Rectal smooth muscle tissue (tissue), 1 donor: ENCODE results near the gene SCARB2.

Experiments
- H3K27ac ChIP-seq: one replicate; pipeline ENCODE4 v1.7.0; 2013; ENCODE audit warnings: low read depth, low read length, inconsistent platforms
- H3K27me3 ChIP-seq: one replicate; pipeline ENCODE4 v1.7.0; 2013; ENCODE audit warnings: low read length; ENCODE audit not compliant: control insufficient read depth, insufficient read depth
- H3K36me3 ChIP-seq: one replicate; pipeline ENCODE4 v1.7.0; 2013; ENCODE audit warnings: low read length; ENCODE audit not compliant: control insufficient read depth, insufficient read depth
- H3K4me1 ChIP-seq: one replicate; pipeline ENCODE4 v1.7.0; 2013; ENCODE audit warnings: low read length; ENCODE audit not compliant: control insufficient read depth, insufficient read depth
- H3K4me3 ChIP-seq: one replicate; pipeline ENCODE4 v1.7.0; 2013; ENCODE audit warnings: low read length
- H3K9ac ChIP-seq: one replicate; pipeline ENCODE4 v1.7.0; 2013; ENCODE audit warnings: low read length

Gene SCARB2

DNA sequence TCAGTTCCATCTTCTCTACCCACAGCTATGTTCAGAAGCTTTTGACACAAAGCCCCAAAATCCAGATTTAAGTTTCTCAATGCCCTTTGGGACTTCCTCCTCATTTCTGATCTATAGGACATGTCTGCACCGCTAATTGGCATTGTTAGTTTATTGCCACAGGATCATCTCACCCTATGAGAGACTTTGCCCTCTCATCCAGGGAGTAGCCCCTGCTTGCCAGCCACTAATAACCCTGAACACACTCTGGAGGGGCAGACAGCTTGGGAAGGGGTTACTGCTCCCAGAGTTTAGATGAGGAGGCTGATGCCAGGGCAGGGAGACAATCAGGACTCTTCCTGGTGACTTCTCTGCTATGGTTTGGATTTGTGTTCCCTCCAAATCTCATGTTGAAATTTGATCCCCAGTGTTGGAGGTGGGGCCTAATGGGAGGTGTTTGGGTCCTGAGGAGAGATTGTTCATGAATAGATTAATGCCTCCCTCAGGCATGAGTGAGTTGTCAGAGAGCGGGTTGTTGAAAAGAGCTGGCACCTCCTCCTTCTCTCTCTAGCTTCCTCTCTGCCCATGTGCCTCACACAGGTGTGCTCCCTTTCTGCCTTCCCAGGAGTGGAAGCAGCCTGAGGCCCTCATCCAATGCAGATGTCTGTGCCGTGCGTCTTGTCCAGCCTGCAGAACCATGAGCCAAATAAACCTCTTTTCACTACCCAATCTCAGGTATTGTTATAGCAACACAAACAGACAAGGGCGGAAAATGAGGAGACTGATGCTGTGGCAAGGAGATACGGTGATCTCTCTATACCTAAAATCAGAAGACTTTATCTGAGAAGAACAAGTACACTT lies 3.6 kb upstream of the SCARB2 start:
- Histone ChIP-seq H3K27me3 (no peaks in the 10 kb centered on the region), H3K9ac (no peak overlapping the region), H3K36me3 (no peaks in the 10 kb centered on the region), H3K4me3 (no peak overlapping the region), H3K4me1 (peaks cover 5% of the 10 kb centered on the region), H3K27ac (no peak overlapping the region)

DNA sequence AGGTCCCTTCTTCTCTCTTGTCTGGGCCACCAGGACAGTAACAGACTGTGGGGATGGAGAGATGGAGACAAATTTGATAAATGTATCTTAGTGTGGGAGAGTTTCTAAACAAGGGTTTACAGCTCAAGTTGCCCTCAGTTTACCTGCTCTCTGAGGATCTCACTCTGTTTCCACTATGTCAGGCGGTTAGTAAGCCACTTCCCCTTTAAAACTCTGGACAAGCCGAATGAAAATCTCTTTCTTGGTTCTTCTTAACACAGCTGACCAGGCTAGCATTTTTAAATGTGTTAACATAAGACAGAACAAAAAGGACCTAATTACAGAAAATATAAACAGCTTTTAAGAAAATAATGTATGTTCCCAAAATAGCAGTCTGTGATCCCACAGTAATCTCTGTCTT lies 2.9 kb upstream of the SCARB2 start:
- Histone ChIP-seq H3K27ac (no peak overlapping the region), H3K4me1 (peaks cover 12% of the 10 kb centered on the region), H3K36me3 (no peaks in the 10 kb centered on the region), H3K4me3 (no peak overlapping the region), H3K27me3 (no peaks in the 10 kb centered on the region), H3K9ac (no peak overlapping the region)

DNA sequence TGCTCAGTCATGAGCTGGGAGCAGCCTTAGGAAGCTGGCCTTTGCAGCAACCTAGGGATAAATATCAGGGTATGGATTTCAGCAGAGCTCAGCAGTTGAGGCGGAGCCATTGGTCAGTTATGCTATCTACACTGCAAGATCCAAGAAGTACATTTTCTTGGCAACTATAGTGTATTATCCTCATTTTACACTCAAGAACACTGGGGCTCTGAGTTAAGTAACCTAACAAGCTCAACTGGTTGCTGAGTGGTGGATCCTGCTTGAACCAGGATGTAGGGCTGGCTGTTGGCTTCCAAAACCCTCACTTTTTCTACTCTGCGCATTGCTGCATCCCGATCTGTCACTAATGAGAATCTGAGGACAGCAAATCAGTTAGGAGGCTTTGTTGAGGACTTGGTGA lies 1.5 kb upstream of the SCARB2 start:
- no peak overlapping the region for H3K27ac ChIP-seq
- no peaks in the 10 kb centered on the region for H3K27me3 ChIP-seq
- peaks cover 21% of the 10 kb centered on the region for H3K4me1 ChIP-seq
- no peak overlapping the region for H3K9ac ChIP-seq
- H3K36me3 ChIP-seq: no peaks in the 10 kb centered on the region
- no peak overlapping the region for H3K4me3 ChIP-seq

DNA sequence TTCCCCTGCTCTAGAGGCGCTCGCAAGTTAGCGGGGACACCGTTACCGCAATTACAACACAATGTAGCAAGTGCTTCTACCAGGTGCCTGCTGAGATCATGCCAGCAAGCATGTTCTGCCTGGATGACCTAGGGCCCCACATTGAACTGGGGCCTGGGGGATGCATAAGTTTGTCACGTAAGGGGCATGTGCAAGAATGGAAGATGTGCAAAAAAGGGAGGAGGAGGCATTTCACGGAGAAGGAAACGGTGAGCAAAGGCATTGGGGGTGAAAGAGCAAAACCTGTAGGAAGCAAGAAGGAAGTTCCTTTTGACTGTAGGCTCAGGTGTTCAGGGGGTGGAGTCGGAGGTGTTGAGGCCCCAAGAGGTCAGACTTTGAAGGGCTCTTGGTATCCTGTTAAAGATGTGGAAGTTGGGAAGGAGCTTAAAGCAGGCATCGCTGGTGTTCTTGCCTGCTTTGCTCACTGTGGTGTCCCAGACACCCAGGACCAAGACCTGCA lies 602 bp upstream of the SCARB2 start:
- Histone ChIP-seq H3K27me3 (no peaks in the 10 kb centered on the region), H3K4me1 (peaks cover 28% of the 10 kb centered on the region), H3K4me3 (peak overlapping the region; percentile 93), H3K36me3 (no peaks in the 10 kb centered on the region), H3K27ac (peak overlapping the region; percentile 97), H3K9ac (peak overlapping the region; percentile 77)

DNA sequence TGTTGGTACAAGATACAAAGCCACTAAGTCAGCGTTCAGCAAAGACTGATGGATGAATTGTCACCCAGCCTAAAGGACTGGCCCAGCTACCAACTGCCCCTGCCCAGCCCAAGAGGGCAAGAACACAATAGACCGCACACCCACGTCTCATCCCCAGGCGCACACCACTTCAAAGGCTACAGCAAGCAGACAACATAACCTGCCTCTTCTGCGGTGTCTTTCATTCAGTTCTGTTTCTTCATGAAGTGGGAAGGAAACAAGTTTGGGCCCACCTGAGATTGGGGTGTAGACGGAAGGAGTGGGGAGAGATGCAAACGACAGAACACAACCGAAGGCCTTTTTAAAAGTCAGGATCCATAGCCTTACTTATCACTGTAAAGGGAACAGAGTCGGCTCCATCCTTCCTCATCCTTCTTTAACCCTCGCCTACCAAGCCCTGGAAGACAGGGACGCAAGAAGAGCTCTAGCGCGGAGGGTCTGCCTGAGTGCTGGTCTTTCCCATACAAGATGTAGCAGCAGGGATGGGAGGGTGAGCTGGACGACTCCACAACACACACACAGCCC lies 691 bp downstream of the SCARB2 start:
- H3K4me3 ChIP-seq: peak overlapping the region; percentile 93
- H3K27me3 ChIP-seq: no peaks in the 10 kb centered on the region
- peak overlapping the region; percentile 97 for H3K27ac ChIP-seq
- peak overlapping the region; percentile 74 for H3K9ac ChIP-seq
- peaks cover 40% of the 10 kb centered on the region for H3K4me1 ChIP-seq
- H3K36me3 ChIP-seq: no peaks in the 10 kb centered on the region

DNA sequence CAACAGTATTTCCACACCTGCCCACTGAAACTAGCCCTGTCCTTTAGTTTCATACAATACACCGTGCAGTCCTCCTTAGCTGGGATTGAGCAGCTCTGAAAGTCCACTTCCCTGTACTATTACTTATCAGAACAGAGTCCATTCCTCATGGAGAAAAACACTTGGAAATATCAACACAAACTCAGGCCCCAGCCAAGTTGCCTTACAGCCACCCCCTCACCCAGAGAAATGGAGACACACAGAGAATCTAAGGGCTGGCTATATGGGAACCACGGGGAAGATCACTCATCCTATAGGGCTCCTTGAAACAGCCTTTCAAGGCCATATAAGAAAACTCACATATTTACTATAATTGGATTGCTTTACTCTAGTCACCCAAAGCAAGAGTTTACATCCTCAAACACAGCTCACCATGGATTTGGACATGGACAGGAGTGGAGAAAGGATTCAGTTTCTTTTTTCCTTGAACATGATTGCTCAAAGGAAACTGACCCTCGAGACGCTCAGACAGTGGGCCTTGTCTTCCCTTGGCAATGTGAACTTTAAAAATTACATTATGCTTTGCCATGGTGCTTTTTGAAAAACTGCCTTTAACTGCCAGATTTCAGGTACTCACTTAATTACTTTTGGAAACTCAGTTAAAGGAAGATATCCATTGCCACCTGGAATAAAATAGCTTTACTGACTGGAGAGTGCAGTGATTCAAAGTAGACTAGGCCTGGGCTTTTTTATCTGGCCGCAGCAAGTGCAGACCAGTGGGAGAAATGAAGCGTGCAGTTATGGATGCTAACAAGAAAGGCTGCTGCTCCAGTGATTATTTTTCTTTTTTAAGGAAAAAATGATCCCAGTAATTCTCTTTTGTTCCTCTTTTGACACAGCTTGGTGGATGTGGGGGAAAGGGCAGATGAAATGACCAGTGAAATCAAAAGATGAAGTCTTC lies 1.6 kb downstream of the SCARB2 start:
- Histone ChIP-seq H3K4me3 (peak overlapping the region; percentile 93), H3K27me3 (no peaks in the 10 kb centered on the region), H3K27ac (peak overlapping the region; percentile 97), H3K36me3 (no peaks in the 10 kb centered on the region), H3K9ac (no peak overlapping the region), H3K4me1 (peaks cover 47% of the 10 kb centered on the region)

DNA sequence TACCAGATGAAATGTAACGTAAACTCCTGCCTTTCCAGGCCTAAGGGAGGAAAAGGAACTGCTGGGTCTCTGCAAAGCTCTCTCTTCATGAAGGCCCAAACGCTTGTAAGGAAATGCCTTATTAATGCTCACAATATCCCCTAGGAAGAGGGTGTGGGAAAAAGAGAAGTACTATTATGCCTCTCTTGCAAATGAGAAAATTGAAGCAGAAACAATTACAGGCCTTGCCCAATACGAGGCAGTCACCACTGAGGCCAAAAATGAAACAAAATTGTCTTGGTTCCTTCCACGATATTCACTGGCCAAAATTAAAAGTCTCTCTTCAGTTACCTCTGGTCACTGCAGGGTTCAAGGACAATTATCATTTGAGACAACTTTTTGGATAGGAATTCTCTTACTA lies 3.2 kb downstream of the SCARB2 start:
- Histone ChIP-seq H3K9ac (no peak overlapping the region), H3K27me3 (no peaks in the 10 kb centered on the region), H3K4me1 (peaks cover 52% of the 10 kb centered on the region), H3K4me3 (no peak overlapping the region), H3K27ac (no peak overlapping the region), H3K36me3 (no peaks in the 10 kb centered on the region)

DNA sequence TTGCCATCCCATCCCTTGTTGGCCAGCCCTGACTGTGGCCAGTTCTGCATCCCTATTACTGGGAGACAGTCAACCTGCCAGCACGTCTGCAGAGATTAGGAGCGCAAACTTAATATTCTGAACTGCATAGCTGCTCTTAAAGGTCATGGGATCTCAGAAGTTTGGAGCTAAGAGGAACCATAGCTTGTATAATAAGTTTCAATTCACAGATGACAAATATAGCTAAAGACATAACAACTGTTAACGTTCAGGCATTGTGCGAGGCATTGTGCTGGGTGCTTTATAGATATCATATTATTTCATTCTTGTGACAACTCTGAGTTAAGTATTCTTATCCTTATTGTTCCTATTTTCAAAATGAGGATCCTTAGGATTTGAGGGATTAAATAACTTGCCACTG lies 3.7 kb downstream of the SCARB2 start:
- H3K4me1 ChIP-seq: peaks cover 52% of the 10 kb centered on the region
- H3K27me3 ChIP-seq: no peaks in the 10 kb centered on the region
- no peaks in the 10 kb centered on the region for H3K36me3 ChIP-seq
- no peak overlapping the region for H3K9ac ChIP-seq
- H3K4me3 ChIP-seq: peak overlapping the region; percentile 25
- H3K27ac ChIP-seq: peak overlapping the region; percentile 54

DNA sequence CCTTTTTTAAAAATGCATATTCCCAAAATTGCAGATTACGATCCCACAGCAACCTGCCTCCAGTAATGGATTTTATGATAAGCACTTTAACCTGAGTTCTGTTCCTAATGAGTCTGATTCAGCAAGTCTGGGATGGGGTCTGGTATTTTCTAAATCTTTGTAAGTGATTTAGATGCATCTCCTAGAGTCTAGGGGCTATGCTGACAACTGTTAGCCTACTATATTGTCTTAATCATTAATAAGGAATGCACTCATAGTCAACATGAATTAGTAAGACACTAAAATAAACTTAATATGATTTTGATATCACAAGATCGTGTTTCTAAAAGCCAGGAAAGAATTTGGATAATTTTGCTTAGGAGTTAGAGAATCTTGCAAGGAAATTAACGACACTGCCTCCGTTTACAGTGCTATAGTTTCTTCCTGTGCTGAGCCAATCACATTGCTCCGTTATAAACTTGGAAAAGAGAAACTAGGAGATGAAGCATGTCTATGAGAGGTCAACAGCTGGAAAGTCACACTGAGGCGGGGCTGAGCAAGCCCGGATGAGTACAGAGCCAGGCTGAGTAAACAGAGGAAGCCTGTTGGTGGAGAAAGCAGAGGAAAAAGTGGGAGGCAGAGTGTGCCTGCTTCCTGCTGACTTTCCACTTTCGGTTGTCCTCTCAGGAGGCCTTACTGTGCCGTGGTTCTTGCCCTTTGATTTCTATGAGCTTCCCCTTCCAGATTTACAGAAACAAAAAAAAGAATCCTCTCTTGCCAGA lies 5.4 kb downstream of the SCARB2 start:
- Histone ChIP-seq H3K4me3 (peak overlapping the region; percentile 10), H3K27ac (peak overlapping the region; percentile 83), H3K27me3 (no peaks in the 10 kb centered on the region), H3K36me3 (no peaks in the 10 kb centered on the region), H3K4me1 (peaks cover 56% of the 10 kb centered on the region), H3K9ac (peak overlapping the region; percentile 42)

DNA sequence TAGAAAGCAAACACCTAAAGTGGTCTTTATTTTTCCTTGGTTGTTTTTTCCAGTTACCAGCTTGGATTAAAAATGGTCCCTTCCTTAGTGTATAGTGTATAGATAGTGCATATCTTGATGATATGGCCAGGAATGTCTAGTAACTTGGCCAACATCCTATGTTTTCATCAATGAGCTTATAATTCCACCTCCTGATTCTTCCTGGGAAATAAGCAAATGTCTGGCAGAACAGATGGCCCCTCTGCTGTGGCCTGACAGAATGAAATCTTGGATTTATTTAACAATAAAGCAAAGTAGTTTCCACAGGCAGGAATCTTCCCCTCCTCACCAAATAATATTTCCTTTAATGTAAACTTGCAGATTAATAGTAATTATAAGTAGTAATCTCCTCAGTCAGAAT lies 6.1 kb downstream of the SCARB2 start:
- Histone ChIP-seq H3K27ac (no peak overlapping the region), H3K4me3 (peak overlapping the region; percentile 10), H3K27me3 (no peaks in the 10 kb centered on the region), H3K9ac (no peak overlapping the region), H3K36me3 (no peaks in the 10 kb centered on the region), H3K4me1 (peaks cover 56% of the 10 kb centered on the region)

DNA sequence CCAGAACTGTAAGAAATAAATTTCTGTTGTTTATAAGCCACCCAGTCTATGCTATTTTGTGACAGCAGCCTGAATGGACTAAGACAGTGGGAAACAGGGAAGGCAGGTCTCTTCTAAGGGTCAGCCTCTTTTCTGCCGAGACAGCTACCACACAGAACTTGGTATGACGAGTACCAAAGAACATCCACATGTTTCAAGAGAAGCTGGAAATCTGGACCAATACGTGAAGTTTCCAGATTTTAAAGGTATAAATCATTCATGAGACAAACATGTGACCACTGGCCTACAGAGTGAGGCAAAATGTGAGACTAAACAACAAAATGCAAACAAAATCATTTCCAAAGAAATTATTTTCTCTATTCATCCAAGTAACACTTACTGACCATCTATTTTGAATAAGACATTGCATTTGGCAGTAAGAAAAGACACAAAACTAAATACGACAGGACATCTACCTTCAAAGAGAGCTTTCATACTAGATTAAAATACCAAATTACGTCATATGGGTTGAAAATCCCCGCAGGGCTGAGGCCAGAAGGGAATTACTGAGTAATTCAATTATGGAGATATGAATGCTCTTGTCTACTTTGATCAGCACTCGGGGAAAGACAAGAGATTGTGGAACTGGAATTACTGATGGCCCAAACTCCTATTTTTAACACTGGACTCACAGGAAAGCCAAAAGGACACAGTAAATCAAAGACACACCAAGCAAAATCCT lies 7.2 kb downstream of the SCARB2 start:
- Histone ChIP-seq H3K27me3 (no peaks in the 10 kb centered on the region), H3K4me1 (peaks cover 47% of the 10 kb centered on the region), H3K9ac (no peak overlapping the region), H3K27ac (peak overlapping the region; percentile 35), H3K4me3 (no peak overlapping the region), H3K36me3 (no peaks in the 10 kb centered on the region)
